HG02973 (cell line): ENCODE data around the gene TRAPPC10.

ENCODE experiments used
- ATAC-seq: cut with Tn5 transposase; IDR thresholded peaks from one replicate; pipeline ENCODE4 v1.9.1; 2021; ENCODE audit warnings: moderate library complexity; ENCODE audit not compliant: unreplicated experiment

TRAPPC10 gene

GRCh38 chr21:44024887-44025353 lies 12.8 kb downstream of the TRAPPC10 start:
- ATAC-seq = no peak

- no peak for ATAC-seq
Measured at GRCh38 chr21:44027607-44028286, 15.6 kb downstream of the TRAPPC10 start.

- no peak for ATAC-seq
Measured at GRCh38 chr21:44028287-44028659, 16.2 kb downstream of the TRAPPC10 start.

GRCh38 chr21:44029460-44030087 lies 17.5 kb downstream of the TRAPPC10 start:
- no peak for ATAC-seq

- ATAC-seq = no peak
Measured at GRCh38 chr21:44035244-44035643, 23.1 kb downstream of the TRAPPC10 start.

- ATAC-seq = no peak
Measured at GRCh38 chr21:44038063-44038462, 26.0 kb downstream of the TRAPPC10 start.

GRCh38 chr21:44039828-44040227 lies 27.7 kb downstream of the TRAPPC10 start:
- ATAC-seq = no peak

GRCh38 chr21:44043613-44044012 lies 31.5 kb downstream of the TRAPPC10 start:
- ATAC-seq = no peak

- no peak for ATAC-seq
Measured at GRCh38 chr21:44046734-44047133, 34.6 kb downstream of the TRAPPC10 start.

GRCh38 chr21:44047996-44048560 lies 36.0 kb downstream of the TRAPPC10 start:
- no peak for ATAC-seq

- no peak for ATAC-seq
Measured at GRCh38 chr21:44049182-44049581, 37.1 kb downstream of the TRAPPC10 start.

- no peak for ATAC-seq
Measured at GRCh38 chr21:44049606-44050005, 37.5 kb downstream of the TRAPPC10 start.

GRCh38 chr21:44050276-44050675 lies 38.2 kb downstream of the TRAPPC10 start:
- ATAC-seq = no peak

- no peak for ATAC-seq
Measured at GRCh38 chr21:44051462-44051941, 39.4 kb downstream of the TRAPPC10 start.

GRCh38 chr21:44052071-44052829 lies 40.1 kb downstream of the TRAPPC10 start:
- no peak for ATAC-seq

GRCh38 chr21:44052830-44053226 lies 40.7 kb downstream of the TRAPPC10 start:
- no peak for ATAC-seq

GRCh38 chr21:44053567-44053966 lies 41.5 kb downstream of the TRAPPC10 start:
- no peak for ATAC-seq

GRCh38 chr21:44054710-44055109 lies 42.6 kb downstream of the TRAPPC10 start:
- no peak for ATAC-seq

- no peak for ATAC-seq
Measured at GRCh38 chr21:44057055-44057454, 44.9 kb downstream of the TRAPPC10 start.

- no peak for ATAC-seq
Measured at GRCh38 chr21:44057960-44058651, 46.0 kb downstream of the TRAPPC10 start.

- ATAC-seq = no peak
Measured at GRCh38 chr21:44058652-44058964, 46.5 kb downstream of the TRAPPC10 start.
